OCI-LY7 (cell line): Measurements from ENCODE around the gene DGKD.

ENCODE experiments used
- CTCF ChIP-seq: fragments of 200-600 bp; sonication (generic); conservative IDR thresholded peaks from 2 replicates; pipeline ENCODE4 v1.5.1; 2014; ENCODE audit warnings: mild to moderate bottlenecking, antibody characterized with exemption, low read length, moderate library complexity, mixed read lengths
- EZH2phosphoT487 ChIP-seq: fragments of 200-600 bp; sonication (generic); IDR thresholded peaks from 2 replicates; pipeline ENCODE4 v1.6.1; 2018; ENCODE audit warnings: low read depth, borderline replicate concordance, mild to moderate bottlenecking, mixed run types, antibody characterized with exemption, low read length, moderate library complexity, mixed read lengths

DNA sequence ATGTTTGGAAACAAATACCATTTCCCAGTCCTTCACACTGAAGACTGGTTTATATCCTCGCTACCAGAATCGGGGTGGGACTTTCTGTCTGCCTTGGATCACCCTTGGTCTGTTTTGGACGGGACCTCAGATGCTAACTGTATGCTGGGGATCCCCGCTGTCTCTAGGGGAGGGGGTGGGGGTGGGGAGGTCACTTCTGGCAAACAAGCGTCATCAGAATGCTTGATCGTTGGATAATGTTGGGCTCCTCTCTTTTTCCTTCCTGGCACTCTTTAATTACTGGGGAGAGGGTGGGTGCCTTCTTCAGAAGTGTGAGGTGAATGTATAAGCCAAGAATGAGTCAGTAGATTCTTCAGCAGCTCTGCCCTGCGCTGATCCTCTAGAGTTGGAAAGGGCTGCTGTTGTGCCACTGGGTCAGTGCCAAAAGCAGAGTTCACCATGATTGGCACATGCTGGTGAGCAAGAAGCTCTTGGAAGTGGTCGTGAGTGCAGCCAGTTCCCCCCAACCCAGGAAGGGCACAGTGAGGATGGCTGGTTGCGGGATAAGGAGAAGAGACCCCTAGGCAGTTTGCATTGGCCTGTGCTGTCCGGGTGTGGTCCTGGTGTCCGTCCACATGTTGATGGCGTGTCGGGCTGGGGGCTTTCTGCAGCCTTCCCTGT is 32.2 kb downstream of the DGKD start:
- TF ChIP-seq CTCF (no peak), EZH2phosphoT487 (no peak)
